ENCODE data around the gene TOR1B.
"Not testable (repeated sequence)": the region's sequence is repeated elsewhere in the genome, so short reads cannot be mapped to it uniquely, and the experiment has no call there.

The TOR1B gene

GRCh38 chr9:129785866-129786265, 17.1 kb upstream of the TOR1B start:
- no peaks in the 10 kb centered on the region for H3K36me3 ChIP-seq (ENCODE audit: control insufficient read depth, insufficient read depth, low read length)
- no peak for DNase-seq (ENCODE audit: extremely low read depth, insufficient read length)
- no peak overlapping the region for H3K4me3 ChIP-seq (replicated peaks; ENCODE audit: low read depth, low read length)
- no peaks in the 10 kb centered on the region for H3K27me3 ChIP-seq (replicated peaks; ENCODE audit: control insufficient read depth, insufficient read depth, low read length)
- no peak for TF ChIP-seq CTCF (IDR thresholded peaks at IDR 0.05; ENCODE audit: insufficient read depth, low read length, poor library complexity, severe bottlenecking)

GRCh38 chr9:129786481-129786880, 16.5 kb upstream of the TOR1B start:
- Histone ChIP-seq H3K27me3 (replicated peaks; ENCODE audit: control insufficient read depth, insufficient read depth, low read length) (no peaks in the 10 kb centered on the region), H3K4me3 (replicated peaks; ENCODE audit: low read depth, low read length) (no peak overlapping the region)
- no peak for TF ChIP-seq CTCF (IDR thresholded peaks at IDR 0.05; ENCODE audit: insufficient read depth, low read length, poor library complexity, severe bottlenecking)

GRCh38 chr9:129794549-129794948, 8.4 kb upstream of the TOR1B start:
- TF ChIP-seq CTCF (IDR thresholded peaks at IDR 0.05; ENCODE audit: insufficient read depth, low read length, poor library complexity, severe bottlenecking) = no peak
- Histone ChIP-seq H3K27me3 (replicated peaks; ENCODE audit: control insufficient read depth, insufficient read depth, low read length) (no peaks in the 10 kb centered on the region), H3K4me3 (replicated peaks; ENCODE audit: low read depth, low read length) (no peak overlapping the region), H3K36me3 (ENCODE audit: control insufficient read depth, insufficient read depth, low read length) (no peaks in the 10 kb centered on the region)
- no peak for DNase-seq (ENCODE audit: extremely low read depth, insufficient read length)

More at GRCh38 chr9:129786481-129786880, 16.5 kb upstream of the TOR1B start:
- no peaks in the 10 kb centered on the region for H3K36me3 ChIP-seq (ENCODE audit: control insufficient read depth, insufficient read depth, low read length)
- DNase-seq (ENCODE audit: extremely low read depth, insufficient read length) = no peak

- H3K4me3 ChIP-seq (replicated peaks; ENCODE audit: low read depth, low read length); H3K27me3 ChIP-seq (replicated peaks; ENCODE audit: control insufficient read depth, insufficient read depth, low read length); H3K36me3 ChIP-seq (ENCODE audit: control insufficient read depth, insufficient read depth, low read length); DNase-seq (ENCODE audit: extremely low read depth, insufficient read length): not testable (repeated sequence)
These were observed 7.0 kb upstream of the TOR1B start for GRCh38 chr9:129796029-129796428.

GRCh38 chr9:129798973-129799372, 4.0 kb upstream of the TOR1B start:
- no peak overlapping the region for H3K4me3 ChIP-seq (replicated peaks; ENCODE audit: low read depth, low read length)
- no peak for TF ChIP-seq CTCF (IDR thresholded peaks at IDR 0.05; ENCODE audit: insufficient read depth, low read length, poor library complexity, severe bottlenecking)

GRCh38 chr9:129801504-129801903, 1.5 kb upstream of the TOR1B start:
- no peaks in the 10 kb centered on the region for H3K27me3 ChIP-seq (replicated peaks; ENCODE audit: control insufficient read depth, insufficient read depth, low read length)
- H3K36me3 ChIP-seq (ENCODE audit: control insufficient read depth, insufficient read depth, low read length) = no peaks in the 10 kb centered on the region
- TF ChIP-seq CTCF (IDR thresholded peaks at IDR 0.05; ENCODE audit: insufficient read depth, low read length, poor library complexity, severe bottlenecking) = no peak
- no peak overlapping the region for H3K4me3 ChIP-seq (replicated peaks; ENCODE audit: low read depth, low read length)
- no peak for DNase-seq (ENCODE audit: extremely low read depth, insufficient read length)

More at GRCh38 chr9:129798973-129799372, 4.0 kb upstream of the TOR1B start:
- no peak for DNase-seq (ENCODE audit: extremely low read depth, insufficient read length)
- no peaks in the 10 kb centered on the region for H3K36me3 ChIP-seq (ENCODE audit: control insufficient read depth, insufficient read depth, low read length)
- no peaks in the 10 kb centered on the region for H3K27me3 ChIP-seq (replicated peaks; ENCODE audit: control insufficient read depth, insufficient read depth, low read length)
